Peyer's patch (tissue), 4 donors: Measurements from ENCODE around the gene FAF2.

Experiments used
- POLR2A ChIP-seq, 2 donors: fragments of 450-650 bp; IDR thresholded peaks; one replicate each; pipeline ENCODE4 v1.5.1; 2017; ENCODE audit warnings: antibody characterized with exemption in 2 of 2, mild to moderate bottlenecking in 2 of 2, moderate library complexity in 2 of 2
- TF ChIP-seq, protein P1 (sequence below), 6 experiments: fragments of 450-650 bp in 4 of 6; fragments of 200-600 bp in 2 of 6; sonication (generic) in 1 of 6; IDR thresholded peaks; one replicate each; pipeline ENCODE4 v1.5.1; 2017 to 2019; ENCODE audit warnings: antibody characterized with exemption in 6 of 6, mild to moderate bottlenecking in 3 of 6, moderate library complexity in 1 of 6

DNA sequence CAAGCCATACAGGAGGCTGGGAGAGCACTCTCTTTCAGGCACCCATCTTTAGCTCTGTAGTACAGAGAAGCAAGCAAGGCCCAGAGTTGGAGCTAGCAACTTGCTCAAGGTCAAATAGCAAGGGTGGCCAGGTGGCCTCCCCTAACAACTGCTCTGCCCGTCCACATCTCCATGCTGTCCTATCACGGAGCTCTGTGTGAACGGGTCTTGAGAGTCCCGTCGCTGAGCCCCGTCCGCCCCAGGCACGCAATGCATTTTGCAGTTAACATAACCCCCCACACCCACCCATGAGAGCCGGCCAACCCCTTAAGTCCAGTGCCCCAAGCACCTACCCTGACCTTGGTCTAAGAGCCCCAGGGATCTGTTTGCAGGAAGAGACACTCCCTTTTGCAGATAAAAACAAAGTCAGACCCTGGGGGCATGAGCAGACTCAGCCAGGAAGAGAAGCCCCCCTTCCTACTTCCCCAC, 87.5 kb downstream of the FAF2 start:
- TF ChIP-seq, protein P1, sequence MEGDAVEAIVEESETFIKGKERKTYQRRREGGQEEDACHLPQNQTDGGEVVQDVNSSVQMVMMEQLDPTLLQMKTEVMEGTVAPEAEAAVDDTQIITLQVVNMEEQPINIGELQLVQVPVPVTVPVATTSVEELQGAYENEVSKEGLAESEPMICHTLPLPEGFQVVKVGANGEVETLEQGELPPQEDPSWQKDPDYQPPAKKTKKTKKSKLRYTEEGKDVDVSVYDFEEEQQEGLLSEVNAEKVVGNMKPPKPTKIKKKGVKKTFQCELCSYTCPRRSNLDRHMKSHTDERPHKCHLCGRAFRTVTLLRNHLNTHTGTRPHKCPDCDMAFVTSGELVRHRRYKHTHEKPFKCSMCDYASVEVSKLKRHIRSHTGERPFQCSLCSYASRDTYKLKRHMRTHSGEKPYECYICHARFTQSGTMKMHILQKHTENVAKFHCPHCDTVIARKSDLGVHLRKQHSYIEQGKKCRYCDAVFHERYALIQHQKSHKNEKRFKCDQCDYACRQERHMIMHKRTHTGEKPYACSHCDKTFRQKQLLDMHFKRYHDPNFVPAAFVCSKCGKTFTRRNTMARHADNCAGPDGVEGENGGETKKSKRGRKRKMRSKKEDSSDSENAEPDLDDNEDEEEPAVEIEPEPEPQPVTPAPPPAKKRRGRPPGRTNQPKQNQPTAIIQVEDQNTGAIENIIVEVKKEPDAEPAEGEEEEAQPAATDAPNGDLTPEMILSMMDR (IDR thresholded peaks at IDR 0.05): no peak
- no peak for TF ChIP-seq POLR2A (IDR thresholded peaks at IDR 0.05)
